ENCODE results near the gene GPR87. TPM values are rescaled to one million over a fixed set of nuclear protein-coding genes. Genes with fewer than 3 reads are reported as not detected.

Gene GPR87
- polyA plus RNA-seq, 3 donors: 0.15 TPM; not detected in 2

DNA sequence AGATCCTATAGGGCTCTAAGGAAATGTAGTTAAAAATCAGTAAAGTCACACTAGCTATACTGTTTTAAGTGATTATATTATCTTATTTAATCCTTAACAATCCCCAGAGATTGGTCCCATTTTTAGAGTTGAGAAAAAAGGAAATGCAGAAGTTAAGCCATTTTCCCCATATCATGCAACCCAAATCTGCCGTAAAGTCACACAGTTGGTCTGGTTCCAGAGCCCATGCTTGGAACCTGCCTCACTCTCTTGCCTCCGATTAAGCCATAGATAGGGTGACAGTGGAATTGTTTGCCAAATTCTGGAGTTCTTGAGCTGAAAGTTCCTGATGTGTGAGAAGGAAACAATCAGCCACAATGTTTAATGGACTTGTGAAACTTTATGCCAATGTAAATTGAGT lies 15.1 kb upstream of the GPR87 start:
- 43% methylated on average over 1 of the region's 2 CpGs for WGBS (ENCODE audit: insufficient coverage)
- H3K36me3 ChIP-seq (replicated peaks in 1 of 2; ENCODE audit: control insufficient read depth in 1 of 2, insufficient read depth in 2 of 2, low read length in 2 of 2): peaks cover 0 to 8% of the 10 kb centered on the region in 2 donors
- H3K4me1 Mint-ChIP-seq: peaks cover 41% of the 10 kb centered on the region
- peak overlapping the region in 1 of 3 experiments; percentile 83 for H3K4me3 ChIP-seq (replicated peaks in 1 of 3; ENCODE audit: low read depth in 2 of 3, low read length in 3 of 3)
- TF ChIP-seq, protein P1, sequence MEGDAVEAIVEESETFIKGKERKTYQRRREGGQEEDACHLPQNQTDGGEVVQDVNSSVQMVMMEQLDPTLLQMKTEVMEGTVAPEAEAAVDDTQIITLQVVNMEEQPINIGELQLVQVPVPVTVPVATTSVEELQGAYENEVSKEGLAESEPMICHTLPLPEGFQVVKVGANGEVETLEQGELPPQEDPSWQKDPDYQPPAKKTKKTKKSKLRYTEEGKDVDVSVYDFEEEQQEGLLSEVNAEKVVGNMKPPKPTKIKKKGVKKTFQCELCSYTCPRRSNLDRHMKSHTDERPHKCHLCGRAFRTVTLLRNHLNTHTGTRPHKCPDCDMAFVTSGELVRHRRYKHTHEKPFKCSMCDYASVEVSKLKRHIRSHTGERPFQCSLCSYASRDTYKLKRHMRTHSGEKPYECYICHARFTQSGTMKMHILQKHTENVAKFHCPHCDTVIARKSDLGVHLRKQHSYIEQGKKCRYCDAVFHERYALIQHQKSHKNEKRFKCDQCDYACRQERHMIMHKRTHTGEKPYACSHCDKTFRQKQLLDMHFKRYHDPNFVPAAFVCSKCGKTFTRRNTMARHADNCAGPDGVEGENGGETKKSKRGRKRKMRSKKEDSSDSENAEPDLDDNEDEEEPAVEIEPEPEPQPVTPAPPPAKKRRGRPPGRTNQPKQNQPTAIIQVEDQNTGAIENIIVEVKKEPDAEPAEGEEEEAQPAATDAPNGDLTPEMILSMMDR (IDR thresholded peaks at IDR 0.05): no peak
- peaks cover 7 to 15% of the 10 kb centered on the region in 2 donors for H3K36me3 Mint-ChIP-seq
- intact Hi-C loops (cut with micrococcal nuclease): no loop called here
- peak in 2 of 3 donors; percentile 67 to 69 for DNase-seq
- peaks cover 16% of the 10 kb centered on the region for H4K20me1 ChIP-seq (ENCODE audit: insufficient read depth, low read length)
- no peaks in the 10 kb centered on the region for H3K9me3 ChIP-seq (replicated peaks in 1 of 2; ENCODE audit: control insufficient read depth in 1 of 2, insufficient read depth in 1 of 2, low read length in 2 of 2)
- H3K4me1 ChIP-seq (ENCODE audit: control insufficient read depth in 1 of 2, insufficient read depth in 2 of 2, low read length in 2 of 2): peaks cover 34 to 49% of the 10 kb centered on the region in 2 donors
- peak overlapping the region; percentile 89 to 96 (median 92) for H3K27ac Mint-ChIP-seq
- H3K4me2 ChIP-seq (replicated peaks; ENCODE audit: extremely low read depth, low read length, poor library complexity, severe bottlenecking): peak overlapping the region; percentile 95
- H2AFZ ChIP-seq (ENCODE audit: insufficient read depth, low read depth, low read length, poor library complexity, severe bottlenecking): no peak overlapping the region
- H3K4me3 Mint-ChIP-seq: peak overlapping the region in 1 of 2 donors; percentile 51
- peaks cover 35% of the 10 kb centered on the region for H3K79me2 ChIP-seq (ENCODE audit: insufficient read depth, low read length)
- H3K9me3 Mint-ChIP-seq: no peaks in the 10 kb centered on the region
- H3K27ac ChIP-seq (ENCODE audit: low read depth in 1 of 2, low read length in 2 of 2): peak overlapping the region; percentile 73 to 87
- H3K27me3 ChIP-seq (ENCODE audit: control insufficient read depth in 2 of 2, insufficient read depth in 2 of 2, low read length in 2 of 2): no peaks in the 10 kb centered on the region
- H3K9ac ChIP-seq (ENCODE audit: insufficient read depth, low read length, poor library complexity, severe bottlenecking): no peak overlapping the region
- no peaks in the 10 kb centered on the region for H3K27me3 Mint-ChIP-seq (ENCODE audit: low read depth in 3 of 3)

DNA sequence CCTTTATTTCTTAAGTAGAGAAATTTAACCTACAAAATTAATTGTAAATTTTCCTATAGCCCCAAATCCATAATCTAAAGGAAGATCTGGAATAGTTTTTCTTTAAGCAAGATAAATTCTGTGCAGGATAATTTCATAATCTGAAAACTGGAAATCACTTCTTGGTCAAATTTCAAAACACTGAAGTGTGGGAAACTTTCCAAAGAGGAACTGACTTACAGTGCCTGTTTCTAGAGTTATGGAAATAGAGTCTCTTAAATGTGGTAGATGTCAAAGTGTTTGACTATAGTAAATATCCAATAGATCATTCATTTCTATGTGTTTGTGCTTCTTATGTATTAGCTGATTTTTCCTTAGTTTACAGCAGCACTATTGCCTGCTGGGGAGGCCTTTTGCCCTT lies 14.3 kb upstream of the GPR87 start:
- no peaks in the 10 kb centered on the region for H3K9me3 ChIP-seq (replicated peaks in 1 of 2; ENCODE audit: control insufficient read depth in 1 of 2, insufficient read depth in 1 of 2, low read length in 2 of 2)
- H3K9ac ChIP-seq (ENCODE audit: insufficient read depth, low read length, poor library complexity, severe bottlenecking): peak overlapping the region; percentile 11
- H3K4me3 Mint-ChIP-seq: peak overlapping the region; percentile 42 to 43
- peaks cover 49% of the 10 kb centered on the region for H3K4me1 Mint-ChIP-seq
- peaks cover 0 to 13% of the 10 kb centered on the region in 2 donors for H3K36me3 ChIP-seq (replicated peaks in 1 of 2; ENCODE audit: control insufficient read depth in 1 of 2, insufficient read depth in 2 of 2, low read length in 2 of 2)
- peaks cover 43% of the 10 kb centered on the region for H3K79me2 ChIP-seq (ENCODE audit: insufficient read depth, low read length)
- TF ChIP-seq, protein P1 (IDR thresholded peaks at IDR 0.05): no peak
- H3K9me3 Mint-ChIP-seq: no peaks in the 10 kb centered on the region
- peak overlapping the region; percentile 33 for H2AFZ ChIP-seq (ENCODE audit: insufficient read depth, low read depth, low read length, poor library complexity, severe bottlenecking)
- H3K36me3 Mint-ChIP-seq: peaks cover 14 to 23% of the 10 kb centered on the region in 2 donors
- no peaks in the 10 kb centered on the region for H3K27me3 Mint-ChIP-seq (ENCODE audit: low read depth in 3 of 3)
- H4K20me1 ChIP-seq (ENCODE audit: insufficient read depth, low read length): peaks cover 24% of the 10 kb centered on the region
- H3K27me3 ChIP-seq (ENCODE audit: control insufficient read depth in 2 of 2, insufficient read depth in 2 of 2, low read length in 2 of 2): no peaks in the 10 kb centered on the region
- DNase-seq: peak; percentile 41 to 86 (median 79)
- peak overlapping the region; percentile 12 to 99 (median 83) for H3K4me3 ChIP-seq (replicated peaks in 1 of 3; ENCODE audit: low read depth in 2 of 3, low read length in 3 of 3)
- peak overlapping the region; percentile 89 to 96 (median 94) for H3K27ac Mint-ChIP-seq
- peak overlapping the region; percentile 73 to 87 for H3K27ac ChIP-seq (ENCODE audit: low read depth in 1 of 2, low read length in 2 of 2)
- intact Hi-C loops (cut with micrococcal nuclease): no loop called here
- peaks cover 42 to 57% of the 10 kb centered on the region in 2 donors for H3K4me1 ChIP-seq (ENCODE audit: control insufficient read depth in 1 of 2, insufficient read depth in 2 of 2, low read length in 2 of 2)
- peak overlapping the region; percentile 95 for H3K4me2 ChIP-seq (replicated peaks; ENCODE audit: extremely low read depth, low read length, poor library complexity, severe bottlenecking)
